ENCODE measurements around the gene MICAL2.

Gene MICAL2

DNA sequence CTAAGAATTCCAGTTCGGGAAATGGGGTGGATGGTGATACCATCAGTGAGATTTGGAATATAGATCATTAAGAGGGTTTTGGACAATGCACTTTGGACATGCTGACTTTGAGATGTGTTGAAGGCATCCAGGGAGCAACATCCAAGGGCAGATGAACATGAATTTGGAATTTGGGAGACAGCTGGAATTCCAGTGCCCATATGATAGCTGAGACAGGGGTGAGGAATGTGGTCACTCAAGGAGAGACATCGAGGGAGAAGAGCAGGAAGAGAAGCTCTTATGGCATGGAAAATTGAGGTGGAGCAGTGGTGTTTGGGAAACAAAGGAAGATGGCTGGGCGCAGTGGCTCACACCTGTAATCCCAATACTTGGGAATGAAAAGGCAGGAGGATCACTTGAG, 11.8 kb upstream of the MICAL2 start:
- DNase-seq: no peak

DNA sequence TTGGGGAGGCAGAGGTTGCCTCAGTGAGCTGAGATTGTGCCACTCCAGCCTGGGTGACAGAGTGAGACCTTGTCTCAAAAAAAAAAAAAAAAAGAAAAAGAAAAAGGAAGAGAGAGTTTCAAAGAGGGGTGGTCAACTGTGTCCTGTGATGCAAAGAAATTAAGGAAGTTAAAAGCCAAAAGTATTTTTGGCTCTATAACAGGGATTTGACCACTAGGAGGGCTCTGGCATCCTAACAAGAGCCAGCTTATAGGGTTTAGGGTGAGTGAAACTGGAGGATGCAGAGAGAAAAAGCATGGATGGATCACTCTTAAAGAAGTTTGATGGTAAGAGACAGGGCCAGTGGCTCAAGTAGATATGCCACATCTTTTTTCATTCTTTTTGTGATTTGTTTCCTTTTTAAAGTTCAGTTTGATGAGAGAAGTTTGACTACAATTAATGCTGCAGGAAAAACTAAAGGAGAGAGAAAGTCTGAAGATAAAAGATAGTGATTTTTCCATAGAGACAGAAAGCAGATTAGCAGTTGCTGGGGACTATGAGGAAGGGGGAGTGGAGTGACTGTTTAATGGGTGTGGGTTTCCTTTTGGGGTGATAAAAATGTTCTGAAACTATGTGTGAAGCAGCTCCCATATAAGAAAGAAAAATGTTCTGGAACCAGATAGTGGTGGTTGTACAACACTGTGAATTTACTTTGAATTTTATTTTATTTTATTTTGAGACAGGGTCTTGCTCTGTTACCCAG, 11.1 kb upstream of the MICAL2 start:
- no peak for DNase-seq

DNA sequence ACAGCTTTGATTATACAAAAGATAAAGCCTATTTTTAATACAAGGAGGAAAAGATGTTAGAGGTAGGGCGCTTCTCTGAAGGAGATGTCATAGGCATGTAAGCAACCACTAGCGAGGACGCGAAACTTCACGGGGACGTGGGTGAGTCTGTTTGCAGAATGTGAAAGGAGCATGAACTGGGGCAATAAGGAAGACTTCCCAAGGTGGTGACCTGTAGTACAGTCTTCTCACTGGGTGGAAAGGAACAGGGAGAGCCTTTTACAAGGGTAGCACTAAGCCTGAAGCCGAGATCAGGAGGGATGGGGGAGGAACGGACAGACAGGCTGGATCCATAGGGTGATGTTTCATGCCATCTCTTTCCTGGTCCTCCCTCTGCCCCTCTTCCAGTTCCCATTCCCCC, 10.0 kb upstream of the MICAL2 start:
- DNase-seq: no peak

DNA sequence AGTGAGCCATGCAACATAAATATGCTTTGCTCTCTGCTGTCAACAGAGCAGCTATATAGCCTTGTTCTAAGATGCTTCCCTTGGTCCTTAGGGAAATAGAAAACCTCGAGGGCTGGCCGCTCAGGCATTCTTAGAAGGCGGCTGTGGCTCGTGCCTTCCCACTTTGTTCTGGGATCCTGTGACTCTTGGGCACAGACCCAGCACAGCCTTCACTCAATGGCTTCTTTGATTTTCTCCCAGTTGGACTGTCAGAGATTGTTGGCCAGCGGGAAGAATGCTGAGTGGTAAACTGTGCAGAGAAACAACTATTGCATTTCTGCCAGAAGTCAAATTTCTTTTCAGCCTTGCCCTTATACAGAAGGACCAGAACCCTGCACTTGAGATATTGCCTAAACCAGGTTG, 9.5 kb upstream of the MICAL2 start:
- DNase-seq: no peak

DNA sequence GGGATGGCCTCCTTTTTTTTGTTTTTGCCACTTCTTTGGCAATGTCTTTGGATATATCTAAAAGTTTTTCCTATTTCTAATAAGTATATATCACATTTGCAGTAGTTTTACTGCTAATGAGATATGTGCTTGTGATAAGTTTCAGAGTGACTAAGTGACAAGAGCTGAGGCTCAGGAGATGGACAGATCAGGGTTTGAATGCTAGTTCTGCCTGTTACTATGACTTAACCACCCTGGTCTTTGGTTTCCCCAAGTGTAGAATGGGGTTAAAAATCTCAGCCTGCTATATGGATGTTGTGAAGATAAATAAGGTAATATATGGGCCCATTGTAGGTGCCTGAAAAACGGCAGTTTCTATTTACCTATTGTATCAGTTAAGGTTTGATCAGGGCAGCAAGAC, 9.1 kb upstream of the MICAL2 start:
- DNase-seq: no peak

DNA sequence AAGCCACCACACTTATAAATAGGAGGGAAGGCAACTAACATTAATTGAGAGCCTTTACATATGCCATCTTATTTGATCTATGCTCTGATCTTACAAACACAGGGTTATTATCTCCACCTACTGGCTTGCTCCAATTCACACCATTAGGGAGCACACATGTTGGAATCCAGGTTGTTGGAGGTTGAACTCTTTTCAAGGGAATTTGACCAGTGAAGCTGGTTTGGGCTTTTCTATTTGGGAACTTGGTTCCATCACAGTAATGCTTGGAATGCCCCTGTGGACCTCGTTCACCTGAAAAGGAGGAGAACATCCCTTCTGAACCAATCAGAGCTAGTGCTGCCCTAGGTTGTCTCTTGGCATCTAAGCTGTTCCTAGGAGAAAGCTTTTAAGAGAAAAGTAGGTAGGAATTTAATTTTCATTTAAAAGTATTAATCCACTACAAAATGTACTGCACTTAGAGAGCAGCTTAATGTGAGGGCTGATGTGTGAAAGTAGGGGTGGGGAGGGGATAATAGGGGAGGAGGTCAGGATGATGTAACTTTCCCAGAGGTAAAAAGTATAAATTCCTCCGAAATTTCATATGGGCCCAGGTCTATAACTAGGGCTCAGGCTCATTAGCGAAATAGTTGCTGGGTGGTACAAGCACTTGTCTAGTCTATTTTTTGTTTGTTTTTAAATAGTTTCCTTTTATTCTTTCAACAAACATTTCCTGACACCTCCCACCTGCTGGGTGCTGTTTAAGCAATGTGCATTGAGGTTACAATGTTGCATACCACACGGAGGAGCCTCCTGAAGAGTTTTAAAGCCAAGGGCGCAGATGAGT, 7.6 kb upstream of the MICAL2 start:
- no peak for DNase-seq

DNA sequence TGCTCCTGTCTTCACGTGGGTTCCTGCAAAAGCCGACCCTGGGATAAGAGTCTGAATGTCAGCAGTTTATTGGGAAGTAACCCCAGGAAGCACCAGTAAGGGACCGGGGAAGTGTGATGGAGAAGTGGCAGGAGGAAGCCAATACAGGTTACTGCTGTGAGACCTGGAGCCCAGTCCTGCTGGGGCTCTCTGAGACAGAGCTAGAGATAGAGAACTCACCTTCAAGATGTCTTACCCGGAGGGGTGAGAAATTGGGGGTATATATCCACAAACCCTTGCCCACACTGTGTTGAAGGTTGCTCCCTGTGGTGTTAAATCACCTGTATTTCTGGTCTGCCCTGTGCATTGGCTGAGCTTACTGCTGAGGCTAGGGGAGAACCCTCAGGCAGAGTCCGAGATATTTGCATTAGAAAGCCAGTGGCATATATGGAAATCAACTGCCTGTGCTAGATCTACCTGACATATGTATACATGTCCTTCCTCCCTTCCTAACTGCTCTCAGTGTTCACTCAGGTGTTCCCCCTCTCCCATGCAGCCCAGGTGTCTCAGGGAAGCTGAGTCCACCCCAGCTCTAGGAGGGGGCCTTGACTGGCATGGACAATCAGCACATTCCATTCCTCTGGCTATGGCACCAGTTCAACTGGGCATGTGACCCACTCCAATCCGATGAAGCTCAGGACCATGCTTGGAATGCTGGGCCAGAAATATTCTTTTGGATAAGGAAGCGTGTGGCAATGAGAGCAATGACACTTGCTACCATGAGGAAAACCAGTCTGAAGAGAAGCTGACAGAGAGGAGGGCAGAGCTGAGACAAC, 6.8 kb upstream of the MICAL2 start:
- DNase-seq: no peak

DNA sequence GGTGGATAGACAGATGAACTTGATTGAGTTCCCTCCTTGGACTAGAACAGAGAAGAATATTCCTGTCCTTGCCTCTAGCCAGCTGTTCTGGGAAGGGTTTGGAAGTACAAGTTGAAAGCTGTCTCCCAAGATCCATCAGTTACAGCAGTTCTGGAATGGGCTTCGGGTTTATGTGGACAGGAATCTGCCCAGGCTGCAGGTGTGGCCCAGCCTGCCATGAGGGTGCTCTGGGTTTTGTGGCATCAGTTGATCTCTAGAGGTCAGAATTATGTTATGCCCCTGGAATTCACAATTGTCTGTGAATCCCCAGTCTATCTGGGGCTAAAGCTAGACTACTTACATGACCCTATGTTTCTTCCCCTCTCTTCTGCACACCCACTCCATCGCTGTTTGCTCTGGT, 4.9 kb upstream of the MICAL2 start:
- no peak for DNase-seq

DNA sequence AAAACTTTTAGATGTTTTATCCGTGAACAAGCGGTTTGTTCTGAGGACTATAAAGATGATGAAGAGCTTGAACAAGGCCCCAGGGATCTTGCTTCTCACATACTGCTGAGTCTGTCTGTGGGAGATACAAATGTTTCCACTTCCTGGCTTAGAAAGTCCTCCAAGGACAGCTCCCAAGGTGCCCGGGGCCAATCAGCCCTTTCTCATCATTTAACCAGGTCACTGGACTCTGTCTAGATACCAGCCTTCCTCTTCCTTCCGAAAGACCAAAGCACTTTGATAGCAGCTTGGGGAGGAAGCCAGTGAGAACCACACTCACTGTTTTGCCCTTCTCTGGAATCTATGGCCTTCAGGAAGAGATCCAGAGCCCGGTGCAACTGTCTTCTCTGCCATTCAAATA, 4.3 kb upstream of the MICAL2 start:
- DNase-seq: no peak

DNA sequence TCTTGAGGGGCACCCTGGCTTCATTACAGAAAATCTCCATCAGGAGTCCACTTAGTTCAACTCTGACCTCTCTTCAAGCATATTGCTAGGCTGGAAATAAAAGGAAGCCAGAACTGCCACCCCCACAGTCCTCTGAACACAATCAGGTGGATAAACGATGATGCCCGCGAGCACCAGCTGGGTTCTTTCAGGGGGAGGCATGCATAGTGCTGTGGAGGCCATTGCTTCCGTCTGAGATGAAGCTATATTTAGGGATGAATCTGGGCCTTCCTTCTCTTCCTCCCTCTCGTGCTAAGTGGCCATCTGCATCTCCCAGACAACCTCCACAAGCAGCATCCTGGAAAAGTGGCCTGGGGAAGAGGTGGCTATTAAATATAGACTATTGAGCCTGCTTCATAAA, 3.9 kb upstream of the MICAL2 start:
- no peak for DNase-seq

DNA sequence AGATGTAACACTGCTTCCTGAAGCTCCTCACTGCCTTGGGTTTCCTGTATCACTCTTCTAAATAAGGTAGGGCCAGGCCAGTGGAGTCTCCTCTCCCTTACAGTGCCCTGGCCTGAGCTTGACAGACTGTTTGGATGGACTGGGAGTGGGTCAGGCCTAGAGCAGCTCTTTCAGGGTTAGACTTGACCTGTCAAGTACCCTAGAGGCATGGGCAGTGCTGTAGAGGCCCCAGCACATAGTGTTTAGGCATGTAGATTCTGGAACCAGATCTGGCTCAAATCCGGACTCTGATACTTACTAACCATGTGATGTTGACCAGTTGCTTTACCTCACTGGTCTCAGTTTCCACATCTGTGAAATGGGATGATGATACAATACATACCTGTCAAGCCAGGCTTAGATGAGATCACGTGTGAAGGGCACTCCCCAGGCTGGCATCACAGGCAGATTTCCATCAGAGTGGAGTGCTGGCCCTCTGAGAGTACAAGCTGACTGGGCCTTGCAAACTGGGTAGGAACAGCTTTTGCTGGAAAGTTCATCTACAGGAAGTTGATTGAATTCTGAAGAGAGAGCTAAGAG, 1.4 kb upstream of the MICAL2 start:
- DNase-seq: no peak

DNA sequence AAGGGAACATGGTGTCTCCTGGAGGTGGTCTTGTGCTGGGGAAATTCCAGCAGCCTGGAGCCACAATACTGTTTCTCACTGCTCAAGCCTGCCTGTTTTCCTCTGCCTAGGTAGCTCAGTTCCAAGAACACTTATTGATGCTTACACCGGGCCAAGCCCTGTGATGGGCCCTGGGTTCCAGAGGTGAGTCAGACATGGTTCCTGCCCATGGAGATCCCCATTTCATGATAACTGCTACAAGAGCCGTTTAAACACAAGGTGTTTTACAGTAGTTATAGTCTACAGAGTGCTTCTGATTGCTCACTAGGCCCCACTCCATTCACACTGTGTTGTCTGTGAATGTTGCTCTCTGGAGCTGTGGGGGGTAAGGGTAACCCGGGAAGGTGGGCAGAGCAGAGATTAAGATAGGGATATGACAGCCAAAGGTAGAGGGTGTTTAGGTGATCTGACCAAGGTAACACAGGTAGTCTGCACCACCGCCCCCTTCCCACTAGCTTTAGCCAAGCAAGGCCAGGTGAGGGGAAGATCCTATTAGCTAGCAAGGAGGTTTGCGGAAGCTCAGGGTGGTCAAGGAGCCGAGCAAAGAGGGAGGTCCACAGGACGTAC, 696 bp upstream of the MICAL2 start:
- DNase-seq: no peak

DNA sequence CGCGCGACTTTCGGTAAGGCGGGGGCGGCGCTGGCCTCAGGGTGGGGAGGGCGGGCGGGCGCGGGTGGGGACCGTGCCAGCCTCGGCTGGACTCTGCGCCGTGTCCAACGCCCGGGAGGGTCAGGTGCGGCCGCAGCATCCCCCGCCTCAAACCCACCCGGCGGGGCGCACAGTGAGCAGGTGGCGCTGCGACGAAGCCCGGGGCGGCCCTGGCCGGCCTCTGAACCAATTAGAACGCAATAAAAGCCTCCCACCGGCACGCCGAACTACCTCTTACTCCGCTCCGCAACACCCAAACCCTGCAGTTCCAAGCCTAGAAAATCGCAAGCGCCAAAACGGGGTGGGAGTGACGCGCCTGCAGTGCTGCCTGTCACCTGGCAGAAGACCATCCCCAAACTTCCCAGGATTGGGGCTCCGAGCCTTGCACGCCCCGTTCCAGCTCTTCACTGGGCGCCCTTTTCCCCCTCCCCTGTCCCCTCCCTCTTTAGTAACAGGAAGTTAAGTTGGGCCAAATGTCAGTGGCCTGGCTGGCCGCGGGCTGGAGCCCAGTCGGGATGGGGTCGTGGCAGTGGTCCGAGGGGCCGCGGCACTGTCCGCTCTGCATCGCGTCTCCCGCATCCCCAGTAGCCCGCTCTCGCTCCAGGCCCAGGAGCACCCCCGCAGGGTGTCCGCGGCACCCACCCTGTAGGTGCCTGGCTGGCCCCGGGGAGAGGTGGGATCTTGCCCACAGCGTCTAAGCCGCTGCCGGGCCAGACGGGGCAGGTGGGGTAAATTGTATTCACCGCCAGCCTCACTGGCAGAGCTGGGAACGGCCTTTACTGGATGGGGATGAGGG, 541 bp downstream of the MICAL2 start:
- DNase-seq: no peak

DNA sequence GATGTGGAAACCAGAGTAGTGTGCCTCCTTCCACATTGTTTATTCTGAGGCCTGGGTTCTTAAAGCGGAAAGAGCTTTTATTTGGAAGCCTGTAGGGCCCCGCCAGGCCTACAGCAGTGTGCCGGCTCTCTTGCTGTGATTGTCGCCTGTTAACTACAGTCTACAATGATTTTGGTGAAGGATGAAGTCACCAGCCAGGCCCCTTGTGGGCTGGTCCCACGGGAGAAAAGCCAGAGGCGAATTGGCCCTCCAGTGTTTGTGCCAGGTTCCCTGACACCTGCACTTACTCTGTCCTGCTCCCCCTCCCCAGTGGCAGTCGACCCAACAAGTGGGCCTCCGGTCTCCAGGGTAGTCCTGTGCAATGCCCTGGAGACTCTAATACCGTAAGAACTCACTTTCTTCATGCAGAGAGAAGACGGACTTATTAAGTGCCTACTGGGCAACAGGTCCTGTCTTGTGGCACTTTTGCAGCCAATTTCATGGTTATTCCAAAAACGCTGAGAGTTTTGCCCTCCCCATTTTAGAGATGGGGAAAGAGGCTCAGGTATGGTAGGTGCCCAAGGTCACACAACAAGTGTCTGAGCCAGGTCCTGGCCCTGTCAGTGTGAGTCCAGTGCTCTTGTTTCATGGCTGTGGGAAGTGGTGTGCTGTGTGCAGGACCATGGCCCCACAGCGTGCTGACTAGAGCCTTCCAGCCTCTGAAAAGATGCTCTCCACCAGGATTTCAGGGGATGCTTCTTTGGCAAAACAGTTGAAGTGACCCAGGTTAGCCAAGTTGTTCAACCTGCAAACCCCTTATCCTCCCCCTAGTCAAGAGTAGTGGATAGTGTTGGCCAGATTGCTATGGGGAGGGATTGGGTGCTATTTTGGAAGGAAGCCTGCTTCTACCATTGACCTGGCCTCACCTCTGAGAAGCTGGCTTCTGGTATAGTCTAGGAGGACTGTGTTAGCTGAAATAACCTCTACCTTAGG, 1.4 kb downstream of the MICAL2 start:
- no peak for DNase-seq

DNA sequence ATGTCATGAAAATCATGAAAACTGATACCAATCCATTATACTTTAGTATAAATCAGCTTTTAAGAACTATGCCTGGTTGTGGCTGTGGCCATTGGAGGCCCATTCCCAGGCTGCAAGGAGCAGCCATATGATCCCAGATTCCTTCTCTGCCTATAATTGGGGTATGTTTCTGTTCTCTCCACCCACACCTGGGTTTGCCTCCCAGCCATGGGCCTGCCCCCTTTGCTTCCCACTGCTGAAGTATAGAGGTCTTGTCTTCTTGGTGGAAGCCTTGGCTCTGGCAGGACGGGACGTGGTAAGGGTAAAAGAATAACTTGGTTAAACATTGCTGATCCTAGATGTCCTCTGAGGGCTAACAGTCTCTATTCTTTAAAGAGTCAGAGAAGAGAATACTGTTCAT, 2.4 kb downstream of the MICAL2 start:
- DNase-seq: no peak

DNA sequence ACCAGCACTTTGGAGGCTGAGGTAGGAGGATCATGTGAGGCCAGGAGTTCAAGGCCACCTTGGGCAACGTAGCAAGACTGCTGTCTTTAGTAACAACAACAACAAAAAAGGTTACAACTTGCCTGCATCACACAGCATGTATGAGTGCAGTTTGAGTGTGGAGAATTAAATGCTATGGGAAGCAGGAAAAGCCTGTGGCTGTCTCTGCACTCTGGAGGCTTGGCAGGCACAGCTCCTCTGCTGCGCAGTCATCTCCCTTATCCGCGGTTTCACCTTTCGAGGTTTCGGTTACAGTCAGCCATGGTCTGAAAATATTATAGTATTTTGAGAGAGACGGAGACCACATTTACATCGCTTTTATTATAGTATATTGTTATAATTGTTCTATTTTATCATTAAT, 2.9 kb downstream of the MICAL2 start:
- DNase-seq: no peak

DNA sequence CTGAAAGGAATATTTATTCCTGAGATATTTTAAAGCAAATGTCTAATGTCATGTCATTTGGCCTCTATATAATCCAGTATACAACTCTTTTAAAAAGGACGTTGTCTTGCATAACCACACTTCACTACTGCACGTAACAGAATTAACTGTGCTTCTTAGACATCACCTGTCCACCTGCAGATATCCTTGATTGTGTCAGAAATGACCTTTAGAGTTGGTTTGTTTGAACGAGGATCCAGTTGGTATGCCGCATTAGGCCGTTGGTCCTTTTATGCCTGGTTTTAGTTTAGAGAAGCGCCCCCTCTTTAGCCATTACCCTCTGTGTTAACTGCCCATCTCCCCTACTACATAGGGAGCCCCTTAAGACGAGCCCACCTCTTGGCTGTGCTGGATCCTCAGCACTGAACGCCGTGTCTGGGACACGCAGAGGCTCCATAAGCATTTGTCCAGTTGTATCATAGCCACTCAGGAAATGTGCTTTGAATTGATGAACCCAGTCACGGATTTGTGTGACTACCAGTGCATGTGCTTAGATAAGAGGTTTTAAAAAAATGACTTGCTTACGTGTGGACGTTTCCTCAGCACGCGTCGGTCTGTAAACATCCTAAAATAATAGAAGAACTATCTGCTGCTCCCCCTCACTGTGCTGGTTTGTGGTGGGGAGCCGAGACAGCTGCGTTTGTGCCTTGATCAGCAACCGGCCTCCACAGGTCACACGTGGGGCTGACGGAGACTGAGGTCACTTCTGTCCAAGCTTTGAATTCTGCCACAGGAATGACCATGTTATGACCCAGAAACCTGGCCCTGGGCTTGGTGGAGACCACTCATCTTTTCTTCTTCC, 4.0 kb downstream of the MICAL2 start:
- no peak for DNase-seq

DNA sequence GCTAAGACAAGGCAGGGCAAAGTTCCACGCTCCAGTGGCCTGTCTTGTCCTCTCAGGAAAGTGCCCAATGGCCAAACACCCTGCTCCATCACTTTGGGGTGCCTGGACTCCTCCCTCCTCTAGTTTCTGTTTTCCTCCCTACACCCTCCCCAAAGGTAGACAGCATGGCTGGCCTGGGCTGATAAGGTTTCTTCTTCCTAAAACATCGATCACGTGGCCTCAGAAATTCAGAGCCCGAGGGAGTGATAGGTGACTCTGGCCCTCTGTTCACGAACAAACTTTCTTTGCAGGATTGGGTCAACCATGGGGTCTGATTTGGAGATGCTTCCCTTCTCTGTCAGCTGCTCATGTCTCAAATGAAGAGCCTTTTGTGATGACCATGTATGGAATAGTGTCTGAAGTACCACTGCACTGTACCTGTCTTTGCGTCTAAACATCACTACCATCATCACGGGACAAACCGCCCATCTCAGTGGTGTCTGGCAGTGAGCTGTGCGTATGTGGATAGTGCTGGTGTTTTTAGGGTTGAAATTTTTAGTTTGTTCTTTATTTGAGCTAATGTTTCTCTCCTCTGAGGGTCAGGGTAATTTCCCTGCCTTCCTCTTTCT, 6.1 kb downstream of the MICAL2 start:
- no peak for DNase-seq

DNA sequence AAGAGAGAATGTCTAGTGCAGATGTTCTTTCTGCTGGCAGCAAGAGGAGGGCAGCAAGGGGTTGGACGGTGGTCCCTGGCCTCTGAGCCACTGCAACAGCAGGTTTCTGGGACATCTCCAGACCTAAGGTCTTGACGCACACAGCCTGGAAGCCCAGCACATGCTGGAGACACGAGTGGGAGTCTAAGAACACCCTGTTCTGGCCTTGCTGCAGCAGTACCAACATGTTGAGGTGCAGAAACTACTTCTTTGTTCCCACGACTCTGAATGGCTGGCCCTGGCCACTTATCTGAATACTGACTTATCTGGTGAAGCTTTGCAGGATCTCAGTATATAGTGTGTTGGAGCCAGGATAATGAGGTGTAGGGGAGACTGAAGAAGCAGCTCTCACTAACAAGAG, 6.8 kb downstream of the MICAL2 start:
- DNase-seq: no peak

Measured in NCI-H446 (cell line).